GM12801 (cell line): ENCODE measurements around the gene PCNT.

Experiments used
- CTCF ChIP-seq: IDR thresholded peaks from one replicate; pipeline ENCODE4 v1.5.1; 2011; ENCODE audit warnings: control low read depth; ENCODE audit not compliant: insufficient read length; ENCODE audit errors: extremely low read depth

The PCNT gene

GRCh38 chr21:46391773-46392172 is 67.8 kb downstream of the PCNT start:
- no peak for TF ChIP-seq CTCF

- TF ChIP-seq CTCF: no peak
These were observed 69.0 kb downstream of the PCNT start for GRCh38 chr21:46392921-46393320.

- TF ChIP-seq CTCF: no peak
These were observed 69.5 kb downstream of the PCNT start for GRCh38 chr21:46393451-46393940.

- TF ChIP-seq CTCF: no peak
These were observed 70.1 kb downstream of the PCNT start for GRCh38 chr21:46393941-46394594.

GRCh38 chr21:46394595-46395104 is 70.7 kb downstream of the PCNT start:
- no peak for TF ChIP-seq CTCF

- TF ChIP-seq CTCF: no peak
These were observed 73.4 kb downstream of the PCNT start for GRCh38 chr21:46397211-46397905.

- TF ChIP-seq CTCF: no peak
These were observed 74.0 kb downstream of the PCNT start for GRCh38 chr21:46397993-46398392.
